HepG2 (cell line): ENCODE data around the gene EPHA2. TPM values are rescaled to one million over a fixed set of nuclear protein-coding genes. Genes with fewer than 3 reads are reported as not detected.

Experiments
- CHD4 ChIP-seq: fragments of 200-600 bp; sonication (generic); IDR thresholded peaks from 2 replicates; pipeline ENCODE4 v1.7.0; 2017; ENCODE audit warnings: mild to moderate bottlenecking, low read length, borderline replicate concordance
- DPF2 ChIP-seq: sonication (generic); formaldehyde crosslinking; IDR thresholded peaks from 2 replicates; pipeline ENCODE4 v1.4.0; 2020; ENCODE audit warnings: mild to moderate bottlenecking, low read depth, missing genetic modification reagents, borderline replicate concordance
- FOXC1 ChIP-seq: sonication (generic); formaldehyde crosslinking; IDR thresholded peaks from 2 replicates; pipeline ENCODE4 v1.8.0; 2022; ENCODE audit warnings: mild to moderate bottlenecking, missing genetic modification reagents, borderline replicate concordance
- HOXA3 ChIP-seq: sonication (generic); formaldehyde crosslinking; IDR thresholded peaks from 2 replicates; pipeline ENCODE4 v1.5.0; 2020; ENCODE audit warnings: missing genetic modification reagents
- JUND ChIP-seq: sonication (generic); formaldehyde crosslinking; IDR thresholded peaks from 2 replicates; pipeline ENCODE4 v1.8.0; 2022; ENCODE audit warnings: mild to moderate bottlenecking, missing genetic modification reagents
- MEIS1 ChIP-seq: sonication (generic); formaldehyde crosslinking; IDR thresholded peaks from 2 replicates; pipeline ENCODE4 v1.9.0; 2021; ENCODE audit warnings: mild to moderate bottlenecking, missing genetic modification reagents, moderate library complexity, borderline replicate concordance
- SMARCE1 ChIP-seq: fragments of 450-650 bp; IDR thresholded peaks from 2 replicates; pipeline ENCODE4 v1.6.1; 2017; ENCODE audit warnings: borderline replicate concordance
- SRSF9 ChIP-seq: fragments of 200-400 bp; formaldehyde crosslinking; IDR thresholded peaks from 2 replicates; pipeline ENCODE4 v1.6.1; 2018; ENCODE audit warnings: borderline replicate concordance, mild to moderate bottlenecking, low read depth, low read length; ENCODE audit not compliant: insufficient read depth, poor library complexity, severe bottlenecking
- ZEB1 ChIP-seq: IDR thresholded peaks from 2 replicates; pipeline ENCODE4 v1.6.1; 2012; ENCODE audit warnings: mild to moderate bottlenecking, low read depth, inconsistent platforms; ENCODE audit not compliant: insufficient replicate concordance
- ZNF205 ChIP-seq: IDR thresholded peaks from 2 replicates; pipeline ENCODE4 v1.6.1; 2018; ENCODE audit warnings: missing biosample characterization, missing genetic modification reagents
- ZNF562 ChIP-seq: sonication (generic); formaldehyde crosslinking; IDR thresholded peaks from 2 replicates; pipeline ENCODE4 v1.8.0; 2022; ENCODE audit warnings: missing genetic modification reagents, borderline replicate concordance
- ZNF776 ChIP-seq: sonication (generic); formaldehyde crosslinking; IDR thresholded peaks from 2 replicates; pipeline ENCODE4 v1.4.0; 2020; ENCODE audit warnings: mild to moderate bottlenecking, missing genetic modification reagents
- ZNF841 ChIP-seq: sonication (generic); formaldehyde crosslinking; IDR thresholded peaks from 2 replicates; pipeline ENCODE4 v1.8.1; 2023; ENCODE audit warnings: missing genetic modification reagents, borderline replicate concordance
- polyA plus RNA-seq, 8 experiments: library from polyadenylated mRNA; depleted of rRNA in 3 of 8; stranded (reverse) in 7 of 8; unstranded in 1 of 8; fragments of >200 nt; fragmentation: Illumina TruSeq in 4 of 8; extraction: Trizol in 4 of 8; gene quantifications; 2 replicates each; pipeline versions ENCODE4 v1.2.1 to v1.2.3, GENCODE V29; 2011 to 2016; ENCODE audit warnings: low read depth in 4 of 8, missing spikeins in 1 of 8, mixed read lengths in 1 of 8; ENCODE audit not compliant: insufficient read depth in 1 of 8
- total RNA-seq, 5 experiments: library from RNA; depleted of rRNA; stranded (reverse); fragments of >200 nt; fragmentation: Illumina TruSeq; extraction: Trizol; gene quantifications; 2 replicates each; pipeline ENCODE4 v1.2.3, GENCODE V29; 2016; ENCODE audit warnings: low read depth in 1 of 5
- TF ChIP-seq, protein P1 (sequence below): sonication (generic); formaldehyde crosslinking; IDR thresholded peaks from 2 replicates; pipeline ENCODE4 v1.9.0; 2021; ENCODE audit warnings: mild to moderate bottlenecking, missing genetic modification reagents
- TF ChIP-seq, protein P2 (sequence below): sonication (generic); formaldehyde crosslinking; IDR thresholded peaks from 2 replicates; pipeline ENCODE4 v1.5.0; 2020; ENCODE audit warnings: missing genetic modification reagents, mild to moderate bottlenecking, borderline replicate concordance
- TF ChIP-seq, protein P3 (sequence below): sonication (generic); formaldehyde crosslinking; IDR thresholded peaks from 2 replicates; pipeline ENCODE4 v1.4.0; 2020; ENCODE audit warnings: mild to moderate bottlenecking, missing genetic modification reagents
- TF ChIP-seq, protein P4 (sequence below): sonication (generic); formaldehyde crosslinking; IDR thresholded peaks from 2 replicates; pipeline ENCODE4 v1.9.0; 2021; ENCODE audit warnings: missing genetic modification reagents, borderline replicate concordance

Gene EPHA2
- total and polyA plus RNA-seq, 2 of the 13 experiments (the other 11 are each of a cell fraction or from before 2014, with no cell fraction given), result 33.6 to 53.6 TPM

DNA sequence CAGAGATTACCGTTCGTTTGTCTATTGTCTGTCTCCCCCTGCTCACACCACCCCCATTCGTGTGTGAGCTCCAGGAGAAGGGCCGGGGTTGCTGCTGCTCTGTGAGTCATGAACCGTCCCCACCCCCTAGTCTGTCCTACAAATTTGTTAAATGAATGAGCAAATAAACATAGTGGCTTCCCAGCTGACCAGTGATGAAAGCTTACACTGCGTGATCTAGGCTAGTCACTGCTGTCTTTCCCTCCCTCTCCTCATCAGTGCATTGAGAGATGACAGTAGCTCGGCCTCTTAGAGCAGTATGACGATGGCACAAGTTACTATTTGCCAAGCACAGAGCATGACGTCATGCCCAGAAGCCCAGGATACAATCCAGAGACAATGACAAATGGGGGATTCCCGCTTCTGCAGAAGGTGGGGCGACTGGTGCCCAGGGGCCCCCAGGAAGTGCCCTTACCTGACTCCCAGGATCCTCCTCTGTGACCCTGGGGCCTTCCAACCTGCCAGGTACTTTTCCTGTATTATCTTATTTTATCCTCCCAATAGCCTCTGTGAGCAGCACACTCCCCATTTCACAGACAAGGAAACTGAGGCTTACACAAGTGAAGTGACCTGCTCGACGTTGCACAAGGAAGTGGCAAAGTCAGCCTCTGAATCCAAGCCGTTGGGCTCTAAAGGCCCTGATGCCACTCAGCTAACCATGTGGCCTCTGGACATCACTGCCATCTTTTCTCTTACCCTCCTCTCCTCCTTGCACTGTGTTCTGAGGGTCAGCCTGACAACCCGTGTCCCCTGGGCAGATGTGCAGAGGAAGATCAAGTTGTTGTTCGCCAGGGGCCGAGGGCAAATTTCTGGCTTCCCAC, 8.6 kb upstream of the EPHA2 start (continued):
- TF ChIP-seq, protein P1, sequence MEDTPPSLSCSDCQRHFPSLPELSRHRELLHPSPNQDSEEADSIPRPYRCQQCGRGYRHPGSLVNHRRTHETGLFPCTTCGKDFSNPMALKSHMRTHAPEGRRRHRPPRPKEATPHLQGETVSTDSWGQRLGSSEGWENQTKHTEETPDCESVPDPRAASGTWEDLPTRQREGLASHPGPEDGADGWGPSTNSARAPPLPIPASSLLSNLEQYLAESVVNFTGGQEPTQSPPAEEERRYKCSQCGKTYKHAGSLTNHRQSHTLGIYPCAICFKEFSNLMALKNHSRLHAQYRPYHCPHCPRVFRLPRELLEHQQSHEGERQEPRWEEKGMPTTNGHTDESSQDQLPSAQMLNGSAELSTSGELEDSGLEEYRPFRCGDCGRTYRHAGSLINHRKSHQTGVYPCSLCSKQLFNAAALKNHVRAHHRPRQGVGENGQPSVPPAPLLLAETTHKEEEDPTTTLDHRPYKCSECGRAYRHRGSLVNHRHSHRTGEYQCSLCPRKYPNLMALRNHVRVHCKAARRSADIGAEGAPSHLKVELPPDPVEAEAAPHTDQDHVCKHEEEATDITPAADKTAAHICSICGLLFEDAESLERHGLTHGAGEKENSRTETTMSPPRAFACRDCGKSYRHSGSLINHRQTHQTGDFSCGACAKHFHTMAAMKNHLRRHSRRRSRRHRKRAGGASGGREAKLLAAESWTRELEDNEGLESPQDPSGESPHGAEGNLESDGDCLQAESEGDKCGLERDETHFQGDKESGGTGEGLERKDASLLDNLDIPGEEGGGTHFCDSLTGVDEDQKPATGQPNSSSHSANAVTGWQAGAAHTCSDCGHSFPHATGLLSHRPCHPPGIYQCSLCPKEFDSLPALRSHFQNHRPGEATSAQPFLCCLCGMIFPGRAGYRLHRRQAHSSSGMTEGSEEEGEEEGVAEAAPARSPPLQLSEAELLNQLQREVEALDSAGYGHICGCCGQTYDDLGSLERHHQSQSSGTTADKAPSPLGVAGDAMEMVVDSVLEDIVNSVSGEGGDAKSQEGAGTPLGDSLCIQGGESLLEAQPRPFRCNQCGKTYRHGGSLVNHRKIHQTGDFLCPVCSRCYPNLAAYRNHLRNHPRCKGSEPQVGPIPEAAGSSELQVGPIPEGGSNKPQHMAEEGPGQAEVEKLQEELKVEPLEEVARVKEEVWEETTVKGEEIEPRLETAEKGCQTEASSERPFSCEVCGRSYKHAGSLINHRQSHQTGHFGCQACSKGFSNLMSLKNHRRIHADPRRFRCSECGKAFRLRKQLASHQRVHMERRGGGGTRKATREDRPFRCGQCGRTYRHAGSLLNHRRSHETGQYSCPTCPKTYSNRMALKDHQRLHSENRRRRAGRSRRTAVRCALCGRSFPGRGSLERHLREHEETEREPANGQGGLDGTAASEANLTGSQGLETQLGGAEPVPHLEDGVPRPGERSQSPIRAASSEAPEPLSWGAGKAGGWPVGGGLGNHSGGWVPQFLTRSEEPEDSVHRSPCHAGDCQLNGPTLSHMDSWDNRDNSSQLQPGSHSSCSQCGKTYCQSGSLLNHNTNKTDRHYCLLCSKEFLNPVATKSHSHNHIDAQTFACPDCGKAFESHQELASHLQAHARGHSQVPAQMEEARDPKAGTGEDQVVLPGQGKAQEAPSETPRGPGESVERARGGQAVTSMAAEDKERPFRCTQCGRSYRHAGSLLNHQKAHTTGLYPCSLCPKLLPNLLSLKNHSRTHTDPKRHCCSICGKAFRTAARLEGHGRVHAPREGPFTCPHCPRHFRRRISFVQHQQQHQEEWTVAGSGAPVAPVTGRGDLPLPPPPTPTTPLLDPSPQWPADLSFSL (CRISPR knock-in tag), result no peak
- TF ChIP-seq DPF2 (CRISPR knock-in tag) (no peak), MEIS1 (CRISPR knock-in tag) (0 out of 2 replicates have a peak, but pooled peaks have one; percentile 57), JUND (no peak), SMARCE1 (no peak), ZEB1 (no peak), FOXC1 (CRISPR knock-in tag) (no peak; the same call in 1 of the 2 replicates), ZNF841 (CRISPR knock-in tag) (no peak; the same call in 1 of the 2 replicates), ZNF562 (CRISPR knock-in tag) (no peak), SRSF9 (no peak), CHD4 (peak; percentile 70; the same call in 1 of the 2 replicates), ZNF776 (CRISPR knock-in tag) (no peak), HOXA3 (CRISPR knock-in tag) (peak; percentile 92), ZNF205 (no peak)
- TF ChIP-seq, protein P2, sequence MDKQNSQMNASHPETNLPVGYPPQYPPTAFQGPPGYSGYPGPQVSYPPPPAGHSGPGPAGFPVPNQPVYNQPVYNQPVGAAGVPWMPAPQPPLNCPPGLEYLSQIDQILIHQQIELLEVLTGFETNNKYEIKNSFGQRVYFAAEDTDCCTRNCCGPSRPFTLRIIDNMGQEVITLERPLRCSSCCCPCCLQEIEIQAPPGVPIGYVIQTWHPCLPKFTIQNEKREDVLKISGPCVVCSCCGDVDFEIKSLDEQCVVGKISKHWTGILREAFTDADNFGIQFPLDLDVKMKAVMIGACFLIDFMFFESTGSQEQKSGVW (CRISPR knock-in tag), result no peak
- TF ChIP-seq, protein P3, sequence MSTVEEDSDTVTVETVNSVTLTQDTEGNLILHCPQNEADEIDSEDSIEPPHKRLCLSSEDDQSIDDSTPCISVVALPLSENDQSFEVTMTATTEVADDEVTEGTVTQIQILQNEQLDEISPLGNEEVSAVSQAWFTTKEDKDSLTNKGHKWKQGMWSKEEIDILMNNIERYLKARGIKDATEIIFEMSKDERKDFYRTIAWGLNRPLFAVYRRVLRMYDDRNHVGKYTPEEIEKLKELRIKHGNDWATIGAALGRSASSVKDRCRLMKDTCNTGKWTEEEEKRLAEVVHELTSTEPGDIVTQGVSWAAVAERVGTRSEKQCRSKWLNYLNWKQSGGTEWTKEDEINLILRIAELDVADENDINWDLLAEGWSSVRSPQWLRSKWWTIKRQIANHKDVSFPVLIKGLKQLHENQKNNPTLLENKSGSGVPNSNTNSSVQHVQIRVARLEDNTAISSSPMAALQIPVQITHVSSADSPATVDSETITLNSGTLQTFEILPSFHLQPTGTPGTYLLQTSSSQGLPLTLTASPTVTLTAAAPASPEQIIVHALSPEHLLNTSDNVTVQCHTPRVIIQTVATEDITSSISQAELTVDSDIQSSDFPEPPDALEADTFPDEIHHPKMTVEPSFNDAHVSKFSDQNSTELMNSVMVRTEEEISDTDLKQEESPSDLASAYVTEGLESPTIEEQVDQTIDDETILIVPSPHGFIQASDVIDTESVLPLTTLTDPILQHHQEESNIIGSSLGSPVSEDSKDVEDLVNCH (CRISPR knock-in tag), result no peak
- TF ChIP-seq, protein P4, sequence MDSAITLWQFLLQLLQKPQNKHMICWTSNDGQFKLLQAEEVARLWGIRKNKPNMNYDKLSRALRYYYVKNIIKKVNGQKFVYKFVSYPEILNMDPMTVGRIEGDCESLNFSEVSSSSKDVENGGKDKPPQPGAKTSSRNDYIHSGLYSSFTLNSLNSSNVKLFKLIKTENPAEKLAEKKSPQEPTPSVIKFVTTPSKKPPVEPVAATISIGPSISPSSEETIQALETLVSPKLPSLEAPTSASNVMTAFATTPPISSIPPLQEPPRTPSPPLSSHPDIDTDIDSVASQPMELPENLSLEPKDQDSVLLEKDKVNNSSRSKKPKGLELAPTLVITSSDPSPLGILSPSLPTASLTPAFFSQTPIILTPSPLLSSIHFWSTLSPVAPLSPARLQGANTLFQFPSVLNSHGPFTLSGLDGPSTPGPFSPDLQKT (CRISPR knock-in tag), result no peak
